Type B pancreatic cell (in vitro differentiated cells): Measurements from ENCODE around the gene LHFPL2. TPM values are rescaled to one million over a fixed set of nuclear protein-coding genes. Genes with fewer than 3 reads are reported as not detected.
"Not testable (repeated sequence)": the region's sequence is repeated elsewhere in the genome, so short reads cannot be mapped to it uniquely, and the experiment has no call there.

ENCODE experiments used
- DNase-seq: peaks from one replicate; pipeline ENCODE4 v3.0.0; 2021; ENCODE audit warnings: mixed read lengths; ENCODE audit not compliant: unreplicated experiment; ENCODE audit errors: extremely low spot score
- H3K27ac Mint-ChIP-seq: 2 replicates; pipeline ENCODE4 v1.8.0; 2021; ENCODE audit warnings: mild to moderate bottlenecking, mixed read lengths
- H3K27me3 Mint-ChIP-seq: 2 replicates; pipeline ENCODE4 v1.8.0; 2021; ENCODE audit warnings: mixed read lengths
- H3K36me3 Mint-ChIP-seq: 2 replicates; pipeline ENCODE4 v1.8.0; 2021; ENCODE audit warnings: mixed read lengths
- H3K4me1 Mint-ChIP-seq: one replicate; pipeline ENCODE4 v1.8.0; 2021; ENCODE audit warnings: mixed read lengths; ENCODE audit not compliant: unreplicated experiment
- H3K4me3 Mint-ChIP-seq: 2 replicates; pipeline ENCODE4 v1.8.0; 2021; ENCODE audit warnings: mild to moderate bottlenecking, mixed read lengths
- H3K9me3 Mint-ChIP-seq: 2 replicates; pipeline ENCODE4 v1.8.0; 2021; ENCODE audit warnings: mixed read lengths
- CTCF ChIP-seq: fragments of 200-600 bp; sonication (generic); conservative IDR thresholded peaks from 2 replicates; pipeline ENCODE4 v1.5.0; 2021; ENCODE audit warnings: antibody characterized with exemption, mild to moderate bottlenecking
- total RNA-seq: library from RNA; stranded (reverse); gene quantifications from 2 replicates; pipeline ENCODE4 v1.2.1, GENCODE V29; 2021; ENCODE audit warnings: low replicate concordance

The LHFPL2 gene
- total RNA-seq, 1 donor from 2014 or later: 35.3 TPM

- Mint-ChIP-seq H3K36me3 (no peaks in the 10 kb centered on the region), H3K9me3 (no peaks in the 10 kb centered on the region), H3K27me3 (no peaks in the 10 kb centered on the region), H3K4me1 (peaks cover 5% of the 10 kb centered on the region), H3K4me3 (no peak overlapping the region), H3K27ac (no peak overlapping the region)
- no peak for DNase-seq
- peak; percentile 43 for TF ChIP-seq CTCF
Observed at GRCh38 chr5:78472469-78473106, 176.0 kb downstream of the LHFPL2 start.

GRCh38 chr5:78471896-78472295 lies 176.7 kb downstream of the LHFPL2 start:
- DNase-seq: no peak
- no peak for TF ChIP-seq CTCF
- no peaks in the 10 kb centered on the region for H3K27me3 Mint-ChIP-seq

DNA sequence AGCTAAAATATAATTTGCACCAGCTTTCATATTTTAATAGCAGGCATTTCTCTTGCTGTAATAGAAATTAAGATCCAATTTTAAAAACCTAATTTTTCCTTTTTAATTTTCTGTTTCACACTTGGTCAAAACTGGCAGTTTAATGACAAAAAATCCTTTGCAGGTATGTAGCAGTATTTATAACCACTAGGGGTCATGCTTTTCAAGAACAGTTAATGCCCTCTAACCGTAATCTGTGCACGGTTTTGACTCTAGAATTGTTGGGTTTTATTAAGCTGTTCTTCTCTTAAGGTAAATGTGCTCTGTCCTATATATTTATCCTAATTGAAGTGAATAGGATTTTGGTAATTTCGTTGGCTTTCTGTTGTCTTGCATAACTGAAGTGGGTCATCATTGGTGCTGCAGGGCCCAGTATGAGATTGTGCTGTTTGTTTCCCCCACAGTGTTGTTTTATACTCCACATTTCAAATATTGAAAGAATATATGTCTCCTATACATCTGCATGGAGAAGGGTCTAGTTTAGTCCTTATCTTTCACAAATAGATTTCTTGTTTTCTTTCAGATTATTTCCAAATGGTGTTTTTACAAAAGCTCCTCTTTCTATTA lies 180.7 kb downstream of the LHFPL2 start:
- no peak for DNase-seq

More at GRCh38 chr5:78471896-78472295, 176.7 kb downstream of the LHFPL2 start:
- no peaks in the 10 kb centered on the region for H3K36me3 Mint-ChIP-seq
- H3K4me3 Mint-ChIP-seq: no peak overlapping the region
- H3K4me1 Mint-ChIP-seq: peaks cover 5% of the 10 kb centered on the region
- no peaks in the 10 kb centered on the region for H3K9me3 Mint-ChIP-seq
- no peak overlapping the region for H3K27ac Mint-ChIP-seq

DNA sequence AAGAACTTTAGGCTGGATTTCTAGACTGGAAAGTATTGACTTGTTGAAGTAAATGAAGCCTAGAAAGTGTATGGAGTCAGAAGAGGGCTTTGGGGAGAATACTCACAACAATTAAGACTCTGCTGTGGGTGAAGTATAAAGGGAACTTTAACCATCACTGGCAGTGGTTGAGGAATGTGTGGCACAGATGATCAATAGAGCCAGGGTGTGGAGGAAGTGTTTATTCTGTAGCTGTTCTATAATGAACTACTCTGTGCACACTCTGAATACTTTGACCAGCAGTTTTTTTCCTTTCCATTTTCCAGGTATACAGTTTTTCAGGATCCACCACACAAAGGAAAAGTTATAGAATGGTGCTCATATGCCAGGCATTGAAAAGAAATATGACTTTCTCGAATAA lies 181.4 kb downstream of the LHFPL2 start:
- Mint-ChIP-seq H3K4me1 (peaks cover 5% of the 10 kb centered on the region), H3K27me3 (no peaks in the 10 kb centered on the region), H3K4me3 (no peak overlapping the region), H3K9me3 (no peaks in the 10 kb centered on the region), H3K27ac (no peak overlapping the region), H3K36me3 (peaks cover 22% of the 10 kb centered on the region)
- no peak for TF ChIP-seq CTCF
- no peak for DNase-seq

More for the DNA sequence above, 180.7 kb downstream of the LHFPL2 start:
- no peak overlapping the region for H3K4me3 Mint-ChIP-seq
- peaks cover 22% of the 10 kb centered on the region for H3K36me3 Mint-ChIP-seq
- H3K4me1 Mint-ChIP-seq: peaks cover 5% of the 10 kb centered on the region
- no peaks in the 10 kb centered on the region for H3K9me3 Mint-ChIP-seq
- peak; percentile 87 for TF ChIP-seq CTCF
- no peak overlapping the region for H3K27ac Mint-ChIP-seq
- no peaks in the 10 kb centered on the region for H3K27me3 Mint-ChIP-seq

GRCh38 chr5:78458843-78459242 lies 189.7 kb downstream of the LHFPL2 start:
- no peaks in the 10 kb centered on the region for H3K4me1 Mint-ChIP-seq
- TF ChIP-seq CTCF: no peak
- H3K4me3 Mint-ChIP-seq: no peak overlapping the region

DNA sequence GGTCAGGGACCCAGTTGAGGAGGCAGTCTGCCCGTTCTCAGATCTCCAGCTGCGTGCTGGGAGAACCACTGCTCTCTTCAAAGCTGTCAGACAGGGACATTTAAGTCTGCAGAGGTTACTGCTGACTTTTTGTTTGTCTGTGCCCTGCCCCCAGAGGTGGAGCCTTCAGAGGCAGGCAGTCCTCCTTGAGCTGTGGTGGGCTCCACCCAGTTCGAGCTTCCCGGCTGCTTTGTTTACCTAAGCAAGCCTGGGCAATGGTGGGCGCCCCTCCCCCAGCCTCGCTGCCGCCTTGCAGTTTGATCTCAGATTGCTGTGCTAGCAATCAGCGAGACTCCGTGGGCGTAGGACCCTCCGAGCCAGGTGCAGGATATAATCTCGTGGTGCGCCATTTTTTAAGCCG lies 191.1 kb downstream of the LHFPL2 start:
- not testable (repeated sequence) for H3K9me3 Mint-ChIP-seq, H3K27me3 Mint-ChIP-seq, H3K4me1 Mint-ChIP-seq, H3K4me3 Mint-ChIP-seq, DNase-seq, H3K27ac Mint-ChIP-seq
- peaks cover 33% of the 10 kb centered on the region for H3K36me3 Mint-ChIP-seq

More at GRCh38 chr5:78458843-78459242, 189.7 kb downstream of the LHFPL2 start:
- Mint-ChIP-seq H3K36me3 (peaks cover 39% of the 10 kb centered on the region), H3K27ac (no peak overlapping the region), H3K9me3 (no peaks in the 10 kb centered on the region), H3K27me3 (no peaks in the 10 kb centered on the region)
- no peak for DNase-seq
